Breast epithelium (tissue), 4 donors: ENCODE measurements around the gene CFD. TPM values are rescaled to one million over a fixed set of nuclear protein-coding genes. Genes with fewer than 3 reads are reported as not detected.
"Not testable (repeated sequence)": the region's sequence is repeated elsewhere in the genome, so short reads cannot be mapped to it uniquely, and the experiment has no call there.

Experiments
- DNase-seq, 2 donors: peaks; one replicate each; pipeline ENCODE4 v3.0.0-alpha.2; 2019; ENCODE audit warnings: low spot score in 2 of 2
- H3K27ac ChIP-seq, 2 donors: fragments of 200-600 bp; sonication (generic) in 1 of 2; one replicate each; pipeline ENCODE4 v1.5.1; 2016 to 2019; ENCODE audit warnings: mild to moderate bottlenecking in 1 of 2
- H3K27me3 ChIP-seq, 2 donors: fragments of 200-600 bp; sonication (generic) in 1 of 2; one replicate each; pipeline versions ENCODE4 v1.5.1 to v1.6.0; 2017 to 2019; ENCODE audit warnings: control low read depth in 1 of 2, mild to moderate bottlenecking in 1 of 2
- H3K36me3 ChIP-seq: fragments of 200-600 bp; one replicate; pipeline ENCODE4 v1.5.1; 2019
- H3K4me1 ChIP-seq, 2 donors: fragments of 200-600 bp; sonication (generic); one replicate each; pipeline ENCODE4 v1.5.1; 2016 to 2019; ENCODE audit warnings: control low read depth in 1 of 2
- H3K4me3 ChIP-seq, 3 donors: fragments of 200-600 bp; sonication (generic); 1 replicate in 2 of 3; 2 replicates in 1 of 3; pipeline ENCODE4 v1.5.1; 2016 to 2019; ENCODE audit warnings: mild to moderate bottlenecking in 3 of 3, moderate library complexity in 2 of 3
- H3K9me3 ChIP-seq, 2 donors: fragments of 200-600 bp; sonication (generic) in 1 of 2; one replicate each; pipeline ENCODE4 v1.5.1; 2016 to 2019; ENCODE audit warnings: control low read depth in 1 of 2
- CTCF ChIP-seq, 3 donors: fragments of 450-650 bp; IDR thresholded peaks; one replicate each; pipeline ENCODE4 v1.5.1; 2016 to 2017; ENCODE audit warnings: antibody characterized with exemption in 3 of 3, mild to moderate bottlenecking in 3 of 3, moderate library complexity in 3 of 3
- POLR2A ChIP-seq: fragments of 450-650 bp; IDR thresholded peaks from one replicate; pipeline ENCODE4 v1.6.1; 2016; ENCODE audit warnings: antibody characterized with exemption, mild to moderate bottlenecking, moderate library complexity
- POLR2AphosphoS5 ChIP-seq, 3 donors: sonication (generic); formaldehyde crosslinking; IDR thresholded peaks; one replicate each; pipeline ENCODE4 v1.6.1; 2017; ENCODE audit warnings: antibody characterized with exemption in 3 of 3
- intact Hi-C: fragments of 100-400 bp; cut with DNase I; formaldehyde crosslinking; loops from one replicate; pipeline ENCODE4 v1.15.1; 2023; ENCODE audit warnings: low total_unique reads
- total RNA-seq, 3 donors: library from RNA; depleted of rRNA; stranded (reverse); fragments of >200 nt; gene quantifications; one replicate each; pipeline ENCODE4 v1.1.0, GENCODE V29; 2016

The CFD gene
- total RNA-seq, 3 donors from 2014 or later: 345 to 6,770 (median 797) TPM

GRCh38 chr19:875265-875879 lies 15.9 kb downstream of the CFD start:
- DNase-seq: no peak
- no peaks in the 10 kb centered on the region for H3K4me1 ChIP-seq
- no peaks in the 10 kb centered on the region for H3K27me3 ChIP-seq
- intact Hi-C loops: no loop called here
- no peaks in the 10 kb centered on the region for H3K9me3 ChIP-seq
- H3K4me3 ChIP-seq: no peak overlapping the region
- TF ChIP-seq POLR2A (no peak), POLR2AphosphoS5 (IDR thresholded peaks at IDR 0.05) (no peak), CTCF (IDR thresholded peaks at IDR 0.05) (no peak)
- no peaks in the 10 kb centered on the region for H3K36me3 ChIP-seq
- H3K27ac ChIP-seq: no peak overlapping the region

GRCh38 chr19:876089-876488 lies 16.6 kb downstream of the CFD start:
- Histone ChIP-seq H3K4me3 (no peak overlapping the region), H3K9me3 (no peaks in the 10 kb centered on the region), H3K36me3 (no peaks in the 10 kb centered on the region), H3K27me3 (no peaks in the 10 kb centered on the region), H3K4me1 (no peaks in the 10 kb centered on the region), H3K27ac (no peak overlapping the region)
- TF ChIP-seq CTCF (IDR thresholded peaks at IDR 0.05) (no peak), POLR2A (no peak), POLR2AphosphoS5 (IDR thresholded peaks at IDR 0.05) (no peak)
- DNase-seq: no peak
- intact Hi-C loops: no loop called here

GRCh38 chr19:876780-877314 lies 17.4 kb downstream of the CFD start:
- intact Hi-C loops: no loop called here
- Histone ChIP-seq H3K9me3 (no peaks in the 10 kb centered on the region), H3K4me1 (no peaks in the 10 kb centered on the region), H3K36me3 (no peaks in the 10 kb centered on the region), H3K27me3 (no peaks in the 10 kb centered on the region), H3K27ac (no peak overlapping the region), H3K4me3 (no peak overlapping the region)
- TF ChIP-seq POLR2AphosphoS5 (IDR thresholded peaks at IDR 0.05) (no peak), POLR2A (no peak), CTCF (IDR thresholded peaks at IDR 0.05) (no peak)
- no peak for DNase-seq

- H3K27ac ChIP-seq, H3K36me3 ChIP-seq: not testable (repeated sequence)
These were observed 18.7 kb downstream of the CFD start for GRCh38 chr19:877992-878660.

GRCh38 chr19:878751-879561 lies 19.5 kb downstream of the CFD start:
- H3K9me3 ChIP-seq, H3K27ac ChIP-seq, H3K36me3 ChIP-seq, DNase-seq, H3K4me1 ChIP-seq, intact Hi-C loops, H3K27me3 ChIP-seq, H3K4me3 ChIP-seq: not testable (repeated sequence)

More at GRCh38 chr19:877992-878660, 18.7 kb downstream of the CFD start:
- H3K4me3 ChIP-seq, H3K4me1 ChIP-seq, intact Hi-C loops, DNase-seq, H3K9me3 ChIP-seq, H3K27me3 ChIP-seq: not testable (repeated sequence)
